Measurements from ENCODE around the gene FAM131B. TPM values are rescaled to one million over a fixed set of nuclear protein-coding genes. Genes with fewer than 3 reads are reported as not detected.

The FAM131B gene
- total RNA-seq, 1 experiment from 2014 or later = 0.19 TPM

GRCh38 chr7:143351574-143351973 is 10.9 kb downstream of the FAM131B start:
- H3K36me3 Mint-ChIP-seq (ENCODE audit: insufficient read depth, unreplicated experiment) = no peaks in the 10 kb centered on the region
- H3K27me3 Mint-ChIP-seq (ENCODE audit: insufficient read depth, unreplicated experiment) = peaks cover 15% of the 10 kb centered on the region
- no peak overlapping the region for H3K27ac Mint-ChIP-seq (ENCODE audit: low read depth, unreplicated experiment)
- ChIA-PET POLR2A (no interaction called here), CTCF (interaction anchor here (0.7 to 1.2 kb wide), 3 partner anchors 9 to 834 kb away, joined by 4 read pairs; no protein-coding TSS in a partner anchor)
- H3K9me3 Mint-ChIP-seq (ENCODE audit: unreplicated experiment) = no peaks in the 10 kb centered on the region
- no peak overlapping the region for H3K4me3 Mint-ChIP-seq (ENCODE audit: unreplicated experiment)
- BruUV-seq (replicated peaks) = no TSS peak
- no peaks in the 10 kb centered on the region for H3K4me1 Mint-ChIP-seq (ENCODE audit: insufficient read depth, unreplicated experiment)
- TF ChIP-seq, protein P1, sequence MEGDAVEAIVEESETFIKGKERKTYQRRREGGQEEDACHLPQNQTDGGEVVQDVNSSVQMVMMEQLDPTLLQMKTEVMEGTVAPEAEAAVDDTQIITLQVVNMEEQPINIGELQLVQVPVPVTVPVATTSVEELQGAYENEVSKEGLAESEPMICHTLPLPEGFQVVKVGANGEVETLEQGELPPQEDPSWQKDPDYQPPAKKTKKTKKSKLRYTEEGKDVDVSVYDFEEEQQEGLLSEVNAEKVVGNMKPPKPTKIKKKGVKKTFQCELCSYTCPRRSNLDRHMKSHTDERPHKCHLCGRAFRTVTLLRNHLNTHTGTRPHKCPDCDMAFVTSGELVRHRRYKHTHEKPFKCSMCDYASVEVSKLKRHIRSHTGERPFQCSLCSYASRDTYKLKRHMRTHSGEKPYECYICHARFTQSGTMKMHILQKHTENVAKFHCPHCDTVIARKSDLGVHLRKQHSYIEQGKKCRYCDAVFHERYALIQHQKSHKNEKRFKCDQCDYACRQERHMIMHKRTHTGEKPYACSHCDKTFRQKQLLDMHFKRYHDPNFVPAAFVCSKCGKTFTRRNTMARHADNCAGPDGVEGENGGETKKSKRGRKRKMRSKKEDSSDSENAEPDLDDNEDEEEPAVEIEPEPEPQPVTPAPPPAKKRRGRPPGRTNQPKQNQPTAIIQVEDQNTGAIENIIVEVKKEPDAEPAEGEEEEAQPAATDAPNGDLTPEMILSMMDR (IDR thresholded peaks at IDR 0.05; ENCODE audit: unreplicated experiment) = no peak
- DNase-seq (ENCODE audit: unreplicated experiment) = no peak
- intact Hi-C loops (cut with micrococcal nuclease) = no loop called here

GRCh38 chr7:143351060-143351459 is 11.5 kb downstream of the FAM131B start:
- Mint-ChIP-seq H3K9me3 (ENCODE audit: unreplicated experiment) (no peaks in the 10 kb centered on the region), H3K36me3 (ENCODE audit: insufficient read depth, unreplicated experiment) (no peaks in the 10 kb centered on the region), H3K27ac (ENCODE audit: low read depth, unreplicated experiment) (no peak overlapping the region), H3K4me1 (ENCODE audit: insufficient read depth, unreplicated experiment) (no peaks in the 10 kb centered on the region), H3K4me3 (ENCODE audit: unreplicated experiment) (no peak overlapping the region), H3K27me3 (ENCODE audit: insufficient read depth, unreplicated experiment) (peaks cover 18% of the 10 kb centered on the region)
- no TSS peak for BruUV-seq (replicated peaks)
- no peak for DNase-seq (ENCODE audit: unreplicated experiment)
- TF ChIP-seq, protein P1 (IDR thresholded peaks at IDR 0.05; ENCODE audit: unreplicated experiment) = no peak
- POLR2A ChIA-PET = no interaction called here
- CTCF ChIA-PET = interaction anchor here (0.6 to 1.2 kb wide), 4 partner anchors 9 to 834 kb away, joined by 3 to 4 read pairs (median 4); no protein-coding TSS in a partner anchor
- intact Hi-C loops (cut with micrococcal nuclease) = no loop called here

DNA sequence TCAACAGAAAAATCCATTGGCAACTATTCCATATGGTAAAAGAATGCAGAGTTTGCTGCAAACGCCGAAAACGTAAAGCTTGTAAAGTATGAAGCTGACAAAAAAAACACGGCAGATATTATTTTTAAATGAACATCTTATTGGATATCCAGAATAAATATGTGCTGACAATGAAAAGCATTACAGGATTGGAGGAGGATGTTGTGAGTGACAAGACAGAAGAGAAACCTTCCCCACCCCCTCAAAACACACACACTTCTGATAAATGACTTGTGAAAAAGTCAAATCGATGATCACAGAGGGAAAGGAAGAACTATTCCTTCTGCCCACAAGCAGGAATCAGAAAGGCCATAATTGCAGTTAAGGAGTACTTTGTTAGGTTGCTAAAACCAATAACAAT is 14.6 kb downstream of the FAM131B start:
- Mint-ChIP-seq H3K4me3 (ENCODE audit: unreplicated experiment) (no peak overlapping the region), H3K27me3 (ENCODE audit: insufficient read depth, unreplicated experiment) (peaks cover 18% of the 10 kb centered on the region), H3K9me3 (ENCODE audit: unreplicated experiment) (no peaks in the 10 kb centered on the region), H3K36me3 (ENCODE audit: insufficient read depth, unreplicated experiment) (no peaks in the 10 kb centered on the region), H3K27ac (ENCODE audit: low read depth, unreplicated experiment) (no peak overlapping the region), H3K4me1 (ENCODE audit: insufficient read depth, unreplicated experiment) (no peaks in the 10 kb centered on the region)
- POLR2A ChIA-PET = interaction anchor here (0.7 kb wide), 1 partner anchor 17 kb away, joined by 3 read pairs; no protein-coding TSS in a partner anchor
- no TSS peak for BruUV-seq (replicated peaks)
- CTCF ChIA-PET = interaction anchor here (0.6 to 1.2 kb wide), 4 partner anchors 13 to 433 kb away, joined by 3 to 5 read pairs (median 3); no protein-coding TSS in a partner anchor
- DNase-seq (ENCODE audit: unreplicated experiment) = no peak
- intact Hi-C loops (cut with micrococcal nuclease) = no loop called here
- TF ChIP-seq, protein P1 (IDR thresholded peaks at IDR 0.05; ENCODE audit: unreplicated experiment) = no peak

GRCh38 chr7:143346018-143346417 is 16.5 kb downstream of the FAM131B start:
- Mint-ChIP-seq H3K4me1 (ENCODE audit: insufficient read depth, unreplicated experiment) (no peaks in the 10 kb centered on the region), H3K27ac (ENCODE audit: low read depth, unreplicated experiment) (no peak overlapping the region), H3K4me3 (ENCODE audit: unreplicated experiment) (no peak overlapping the region), H3K36me3 (ENCODE audit: insufficient read depth, unreplicated experiment) (no peaks in the 10 kb centered on the region), H3K9me3 (ENCODE audit: unreplicated experiment) (no peaks in the 10 kb centered on the region), H3K27me3 (ENCODE audit: insufficient read depth, unreplicated experiment) (peaks cover 18% of the 10 kb centered on the region)
- TF ChIP-seq, protein P1 (IDR thresholded peaks at IDR 0.05; ENCODE audit: unreplicated experiment) = no peak
- intact Hi-C loops (cut with micrococcal nuclease) = no loop called here
- no peak for DNase-seq (ENCODE audit: unreplicated experiment)
- no TSS peak for BruUV-seq (replicated peaks)
- ChIA-PET POLR2A (no interaction called here), CTCF (interaction anchor here (0.7 kb wide), 1 partner anchor 9 kb away, joined by 3 read pairs; no protein-coding TSS in a partner anchor)

All from MCF 10A (cell line).